Endothelial cell of umbilical vein (primary cell): ENCODE data around the gene MYO16. TPM values are rescaled to one million over a fixed set of nuclear protein-coding genes. Genes with fewer than 3 reads are reported as not detected.

ENCODE experiments used
- BruUV-seq: library from RNA; stranded (reverse); fragments of 400-500 nt; replicated peaks from 2 replicates; lab custom pipeline; 2021; lab: Mats Ljungman, UMichigan
- CTCF ChIA-PET: fragments of 300-600, 350-600 bp; sonication (Branson Sonifier 250); formaldehyde crosslinking; loops from one replicate; lab custom pipeline; 2021; ENCODE audit warnings: antibody characterized with exemption, inconsistent platforms; lab: Charles Lee
- POLR2A ChIA-PET: fragments of 300-600, 350-600 bp; sonication (Branson Sonifier 250); formaldehyde crosslinking; loops from one replicate; lab custom pipeline; 2021; ENCODE audit warnings: antibody characterized with exemption, inconsistent platforms; lab: Charles Lee
- DNase-seq: peaks from one replicate; pipeline ENCODE4 v3.0.0-alpha.2; 2011; ENCODE audit warnings: low read depth, low spot score
- FAIRE-seq: peaks from 2 replicates; lab custom pipeline; 2011; peaks lifted over from hg19 to GRCh38; lab: Jason Lieb, UNC
- H2AFZ ChIP-seq: 2 replicates; pipeline ENCODE4 v1.6.0; 2012; ENCODE audit warnings: low read depth, low read length, control low read depth, inconsistent platforms
- H3K27ac ChIP-seq: 2 replicates; pipeline ENCODE4 v1.5.1; 2011; ENCODE audit warnings: low read depth, mild to moderate bottlenecking, control low read depth, low read length, moderate library complexity; ENCODE audit not compliant: insufficient read depth
- H3K27me3 ChIP-seq, 2 experiments: 2 replicates each; pipeline versions ENCODE4 v1.6.0 to v1.6.1; 2011; ENCODE audit warnings: low read length in 2 of 2, mixed read lengths in 1 of 2; ENCODE audit not compliant: control insufficient read depth in 2 of 2, insufficient read depth in 2 of 2
- H3K36me3 ChIP-seq, 2 experiments: 2 replicates in 1 of 2; 3 replicates in 1 of 2; pipeline ENCODE4 v1.5.1; 2011; ENCODE audit warnings: low read length in 2 of 2, mild to moderate bottlenecking in 1 of 2, moderate library complexity in 1 of 2; ENCODE audit not compliant: control insufficient read depth in 2 of 2, insufficient read depth in 2 of 2; ENCODE audit errors: extremely low read depth in 1 of 2
- H3K4me1 ChIP-seq: 3 replicates; pipeline ENCODE4 v1.5.1; 2011; ENCODE audit warnings: mild to moderate bottlenecking, low read length; ENCODE audit not compliant: control insufficient read depth, insufficient read depth; ENCODE audit errors: extremely low read depth
- H3K4me2 ChIP-seq: 2 replicates; pipeline ENCODE4 v1.6.1; 2011; ENCODE audit warnings: low read length, control low read depth, mixed read lengths; ENCODE audit not compliant: insufficient read depth
- H3K4me3 ChIP-seq, 3 experiments: fragments of 200-600 bp in 1 of 3; sonication (generic), shearing (Covaris generic) in 1 of 3; replicated peaks in 1 of 3; 2 replicates each; pipeline ENCODE4 v1.5.1; 2011 to 2016; ENCODE audit warnings: control low read depth in 3 of 3, low read length in 3 of 3, mild to moderate bottlenecking in 2 of 3, inconsistent platforms in 1 of 3, low read depth in 1 of 3, moderate library complexity in 1 of 3; ENCODE audit not compliant: insufficient read depth in 1 of 3
- H3K79me2 ChIP-seq: 2 replicates; pipeline ENCODE4 v1.6.0; 2012; ENCODE audit warnings: low read length, inconsistent platforms; ENCODE audit not compliant: control insufficient read depth, insufficient read depth
- H3K9ac ChIP-seq: replicated peaks from 2 replicates; pipeline ENCODE3; 2011; ENCODE audit warnings: low read length, control low read depth; ENCODE audit not compliant: insufficient read depth; ENCODE audit errors: extremely low read depth
- H3K9me1 ChIP-seq: replicated peaks from 3 replicates; pipeline ENCODE4 v1.6.0; 2011; ENCODE audit warnings: mild to moderate bottlenecking, low read length; ENCODE audit not compliant: control insufficient read depth, insufficient read depth; ENCODE audit errors: extremely low read depth
- H3K9me3 ChIP-seq: replicated peaks from 2 replicates; pipeline ENCODE4 v1.5.1; 2012; ENCODE audit warnings: low read length, inconsistent platforms; ENCODE audit not compliant: control insufficient read depth, insufficient read depth
- H4K20me1 ChIP-seq: replicated peaks from 2 replicates; pipeline ENCODE3; 2011; ENCODE audit warnings: mild to moderate bottlenecking, low read length; ENCODE audit not compliant: control insufficient read depth, insufficient read depth; ENCODE audit errors: extremely low read depth
- EZH2 ChIP-seq: IDR thresholded peaks from 2 replicates; pipeline ENCODE4 v1.6.1; 2012; ENCODE audit warnings: borderline replicate concordance, low read depth, mild to moderate bottlenecking, moderate library complexity, low read length, inconsistent platforms; ENCODE audit not compliant: severe bottlenecking
- FOS ChIP-seq: IDR thresholded peaks from 2 replicates; pipeline ENCODE4 v1.6.1; 2011; ENCODE audit warnings: mild to moderate bottlenecking, low read length, moderate library complexity, borderline replicate concordance; ENCODE audit not compliant: insufficient read depth
- GATA2 ChIP-seq: IDR thresholded peaks from 2 replicates; pipeline ENCODE4 v1.7.0; 2011; ENCODE audit warnings: low read depth, mild to moderate bottlenecking, moderate library complexity, mixed read lengths, low read length; ENCODE audit not compliant: insufficient read length, insufficient read depth
- POLR2A ChIP-seq: IDR thresholded peaks from 2 replicates; pipeline ENCODE4 v1.6.1; 2012; ENCODE audit warnings: low read depth, mild to moderate bottlenecking, control low read depth, low read length
- POLR2AphosphoS5 ChIP-seq: IDR thresholded peaks from 2 replicates; pipeline ENCODE4 v1.6.1; 2012; ENCODE audit warnings: low read depth, mild to moderate bottlenecking, control low read depth, low read length, moderate library complexity; ENCODE audit not compliant: insufficient read depth
- dilution Hi-C: fragments of 300-500 bp; cut with MboI; formaldehyde crosslinking; loops from one replicate; pipeline ENCODE4 v1.15.0; 2019; ENCODE audit warnings: low sequenced_read_pairs; ENCODE audit not compliant: extremely low pct_ligation_motif_present
- intact Hi-C: fragments of 100-400 bp; cut with micrococcal nuclease; formaldehyde crosslinking; loops from one replicate; pipeline ENCODE4 v1.10.0; 2022
- polyA plus RNA-seq, 4 experiments: library from polyadenylated mRNA; depleted of rRNA in 3 of 4; stranded (reverse) in 3 of 4; unstranded in 1 of 4; fragments of >200 nt; gene quantifications; 2 replicates each; pipeline versions ENCODE4 v1.2.1 to v1.2.3, GENCODE V29; 2011 to 2012; ENCODE audit warnings: missing spikeins in 1 of 4
- total RNA-seq: library from RNA; stranded (reverse); gene quantifications from 2 replicates; pipeline ENCODE4 v1.2.3, GENCODE V29; 2021
- TF ChIP-seq, protein P1 (sequence below), 2 donors: IDR thresholded peaks; 1 replicate in 1 of 2; 2 replicates in 1 of 2; pipeline ENCODE4 v1.5.1; 2011; ENCODE audit warnings: low read length in 2 of 2, mild to moderate bottlenecking in 2 of 2, moderate library complexity in 2 of 2, control low read depth in 1 of 2, inconsistent platforms in 1 of 2, low read depth in 1 of 2; ENCODE audit not compliant: insufficient read depth in 1 of 2; ENCODE audit errors: extremely low read depth in 1 of 2
- TF ChIP-seq, protein P2 (sequence below): IDR thresholded peaks from 2 replicates; pipeline ENCODE4 v1.6.1; 2011; ENCODE audit not compliant: insufficient read depth, insufficient read length

MYO16 gene
- total and polyA plus RNA-seq, 2 donors (not counting 3 experiments of a cell fraction or from before 2014, with no cell fraction given): 0.03 to 0.04 TPM

DNA sequence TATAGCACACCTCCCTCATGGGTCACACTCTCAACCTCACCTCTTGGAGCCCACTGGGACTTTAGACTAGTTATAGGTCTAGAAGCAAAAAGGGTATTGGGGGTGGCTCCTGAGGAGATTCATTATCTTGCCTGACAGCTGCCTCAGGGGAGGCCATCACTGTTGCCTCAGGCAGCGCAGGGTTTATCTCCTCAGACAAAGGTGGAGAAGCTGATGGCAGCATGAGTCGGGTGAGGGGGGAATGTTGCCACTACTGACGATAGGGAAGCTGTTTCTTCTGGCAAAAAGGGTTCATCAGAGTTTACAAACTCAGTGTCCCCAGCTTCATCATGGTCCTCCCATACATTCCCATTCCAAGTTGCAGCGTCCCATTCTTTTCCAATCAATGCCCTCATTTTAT, 594.6 kb downstream of the MYO16 start:
- dilution Hi-C loops: no loop called here
- no TSS peak for BruUV-seq
- Histone ChIP-seq H3K36me3 (no peaks in the 10 kb centered on the region), H3K79me2 (no peaks in the 10 kb centered on the region), H3K4me3 (no peak overlapping the region), H2AFZ (no peak overlapping the region), H3K4me1 (no peaks in the 10 kb centered on the region), H3K9me1 (no peaks in the 10 kb centered on the region), H4K20me1 (no peaks in the 10 kb centered on the region), H3K4me2 (no peak overlapping the region), H3K27me3 (no peaks in the 10 kb centered on the region), H3K9me3 (no peaks in the 10 kb centered on the region), H3K9ac (no peak overlapping the region), H3K27ac (no peak overlapping the region)
- ChIA-PET CTCF (no interaction called here), POLR2A (no interaction called here)
- FAIRE-seq (no peak), DNase-seq (no peak)
- no peak for TF ChIP-seq POLR2A
- TF ChIP-seq, protein P1, sequence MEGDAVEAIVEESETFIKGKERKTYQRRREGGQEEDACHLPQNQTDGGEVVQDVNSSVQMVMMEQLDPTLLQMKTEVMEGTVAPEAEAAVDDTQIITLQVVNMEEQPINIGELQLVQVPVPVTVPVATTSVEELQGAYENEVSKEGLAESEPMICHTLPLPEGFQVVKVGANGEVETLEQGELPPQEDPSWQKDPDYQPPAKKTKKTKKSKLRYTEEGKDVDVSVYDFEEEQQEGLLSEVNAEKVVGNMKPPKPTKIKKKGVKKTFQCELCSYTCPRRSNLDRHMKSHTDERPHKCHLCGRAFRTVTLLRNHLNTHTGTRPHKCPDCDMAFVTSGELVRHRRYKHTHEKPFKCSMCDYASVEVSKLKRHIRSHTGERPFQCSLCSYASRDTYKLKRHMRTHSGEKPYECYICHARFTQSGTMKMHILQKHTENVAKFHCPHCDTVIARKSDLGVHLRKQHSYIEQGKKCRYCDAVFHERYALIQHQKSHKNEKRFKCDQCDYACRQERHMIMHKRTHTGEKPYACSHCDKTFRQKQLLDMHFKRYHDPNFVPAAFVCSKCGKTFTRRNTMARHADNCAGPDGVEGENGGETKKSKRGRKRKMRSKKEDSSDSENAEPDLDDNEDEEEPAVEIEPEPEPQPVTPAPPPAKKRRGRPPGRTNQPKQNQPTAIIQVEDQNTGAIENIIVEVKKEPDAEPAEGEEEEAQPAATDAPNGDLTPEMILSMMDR (IDR thresholded peaks at IDR 0.05; ENCODE audit: extremely low read depth in 1 of 2, insufficient read depth in 1 of 2, low read depth in 1 of 2, low read length in 2 of 2): no peak
- intact Hi-C loops: no loop called here

DNA sequence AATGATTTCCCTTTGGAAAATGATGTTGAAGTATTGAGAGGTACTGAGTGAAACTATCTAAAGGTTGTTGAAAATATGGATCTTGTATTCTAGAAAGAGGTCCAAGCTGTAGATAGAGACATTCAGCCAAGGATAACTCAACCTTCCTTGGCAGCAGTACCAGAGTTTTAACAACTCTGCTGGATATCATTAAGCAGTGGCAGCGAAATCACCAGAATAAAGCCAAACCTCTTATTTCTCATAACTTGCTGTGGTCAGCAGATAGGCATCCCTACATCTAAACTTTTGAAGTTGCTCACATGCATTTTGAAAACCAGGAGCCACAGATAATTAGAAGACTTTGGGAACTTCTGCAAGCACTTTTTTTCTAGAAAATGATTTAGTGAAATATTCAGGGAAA, 597.2 kb downstream of the MYO16 start:
- TF ChIP-seq, protein P2, sequence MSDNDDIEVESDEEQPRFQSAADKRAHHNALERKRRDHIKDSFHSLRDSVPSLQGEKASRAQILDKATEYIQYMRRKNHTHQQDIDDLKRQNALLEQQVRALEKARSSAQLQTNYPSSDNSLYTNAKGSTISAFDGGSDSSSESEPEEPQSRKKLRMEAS: no peak
- TF ChIP-seq FOS (no peak), GATA2 (no peak), EZH2 (no peak), POLR2A (no peak), POLR2AphosphoS5 (no peak)
- TF ChIP-seq, protein P1 (IDR thresholded peaks at IDR 0.05; ENCODE audit: extremely low read depth in 1 of 2, insufficient read depth in 1 of 2, low read depth in 1 of 2, low read length in 2 of 2): no peak
- Histone ChIP-seq H3K79me2 (no peaks in the 10 kb centered on the region), H3K4me2 (no peak overlapping the region), H3K9me1 (no peaks in the 10 kb centered on the region), H4K20me1 (no peaks in the 10 kb centered on the region), H3K4me3 (no peak overlapping the region), H2AFZ (no peak overlapping the region), H3K27me3 (peaks cover 0 to 2% of the 10 kb centered on the region in 2 experiments), H3K4me1 (no peaks in the 10 kb centered on the region), H3K27ac (no peak overlapping the region), H3K9ac (no peak overlapping the region), H3K9me3 (no peaks in the 10 kb centered on the region), H3K36me3 (no peaks in the 10 kb centered on the region)
- intact Hi-C loops (no loop called here), dilution Hi-C loops (no loop called here)
- DNase-seq (no peak), FAIRE-seq (no peak)
- ChIA-PET CTCF (no interaction called here), POLR2A (no interaction called here)
- BruUV-seq: no TSS peak
